SIG-M5 treated with dmso at 0.1 percent for 504 hours (cell line): ENCODE data around the gene NRIP1.
"Not testable (repeated sequence)": the region's sequence is repeated elsewhere in the genome, so short reads cannot be mapped to it uniquely, and the experiment has no call there.

Experiments
- DNase-seq: peaks from one replicate; lab custom pipeline; 2025; ENCODE audit not compliant: unreplicated experiment; lab: John Stamatoyannopoulos, UW

Gene NRIP1

DNA sequence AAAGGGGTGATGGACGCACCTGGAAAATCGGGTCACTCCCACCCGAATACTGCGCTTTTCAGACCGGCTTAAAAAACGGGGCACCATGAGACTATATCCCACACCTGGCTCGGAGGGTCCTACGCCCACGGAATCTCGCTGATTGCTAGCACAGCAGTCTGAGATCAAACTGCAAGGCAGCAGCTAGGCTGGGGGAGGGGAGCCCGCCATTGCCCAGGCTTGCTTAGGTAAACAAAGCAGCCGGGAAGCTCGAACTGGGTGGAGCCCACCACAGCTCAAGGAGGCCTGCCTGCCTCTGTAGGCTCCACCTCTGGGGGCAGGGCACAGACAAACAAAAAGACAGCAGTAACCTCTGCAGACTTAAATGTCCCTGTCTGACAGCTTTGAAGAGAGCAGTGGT lies 137.5 kb downstream of the NRIP1 start:
- not testable (repeated sequence) for DNase-seq

DNA sequence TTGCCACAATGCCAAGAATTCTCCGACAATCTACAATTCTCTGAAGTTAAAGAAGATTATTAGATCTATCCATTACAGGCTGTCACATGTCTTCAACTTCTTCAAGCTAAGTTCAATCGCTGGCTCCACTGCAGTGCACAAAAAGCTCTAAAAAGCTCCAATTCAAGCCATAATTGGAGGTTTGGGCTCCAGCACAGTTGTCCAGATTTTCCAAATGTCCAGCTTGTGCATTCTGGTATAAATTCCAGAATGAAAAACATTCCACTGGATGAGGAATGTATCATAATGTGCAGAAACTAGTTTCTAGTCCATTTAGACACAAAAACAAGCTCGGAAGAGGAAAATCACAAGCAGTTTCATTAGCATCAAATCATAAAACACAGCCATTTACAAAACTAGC lies 138.6 kb downstream of the NRIP1 start:
- DNase-seq: no peak

DNA sequence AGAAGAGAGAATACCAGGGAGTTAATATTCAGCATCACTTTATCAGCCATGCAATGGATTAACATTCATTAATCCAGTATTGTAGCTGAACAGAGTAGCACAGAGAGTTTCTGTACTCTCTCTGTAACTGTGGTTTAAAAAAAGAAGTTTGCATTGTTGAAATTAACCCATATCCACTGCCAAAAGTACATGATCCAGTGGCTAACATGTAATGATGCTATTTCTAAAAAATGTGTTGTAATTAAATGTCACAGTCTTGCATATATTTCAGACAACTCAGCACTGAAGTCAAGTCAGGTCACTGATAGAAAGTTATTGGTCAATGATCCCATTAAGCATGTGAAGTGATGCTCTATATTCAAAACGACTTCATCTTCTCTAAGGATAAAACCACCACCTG lies 141.3 kb downstream of the NRIP1 start:
- no peak for DNase-seq

DNA sequence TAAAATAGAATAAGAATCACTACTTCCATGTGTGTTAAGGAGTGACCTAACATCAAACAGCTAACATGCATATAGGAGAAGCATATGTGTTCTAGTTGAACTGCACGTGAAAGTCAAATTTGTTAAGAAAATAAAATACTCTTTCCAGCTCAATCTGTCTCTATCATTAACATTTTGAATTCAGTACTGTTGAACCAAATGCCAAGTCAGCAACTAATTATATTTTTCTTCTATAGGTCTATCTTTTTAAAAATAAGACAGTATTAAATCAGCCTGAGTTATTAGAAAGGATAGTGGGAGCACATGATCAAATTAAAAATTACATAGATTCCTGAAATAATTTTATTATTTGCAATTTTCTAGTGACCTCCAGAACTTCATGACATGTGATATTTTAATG lies 141.8 kb downstream of the NRIP1 start:
- no peak for DNase-seq

DNA sequence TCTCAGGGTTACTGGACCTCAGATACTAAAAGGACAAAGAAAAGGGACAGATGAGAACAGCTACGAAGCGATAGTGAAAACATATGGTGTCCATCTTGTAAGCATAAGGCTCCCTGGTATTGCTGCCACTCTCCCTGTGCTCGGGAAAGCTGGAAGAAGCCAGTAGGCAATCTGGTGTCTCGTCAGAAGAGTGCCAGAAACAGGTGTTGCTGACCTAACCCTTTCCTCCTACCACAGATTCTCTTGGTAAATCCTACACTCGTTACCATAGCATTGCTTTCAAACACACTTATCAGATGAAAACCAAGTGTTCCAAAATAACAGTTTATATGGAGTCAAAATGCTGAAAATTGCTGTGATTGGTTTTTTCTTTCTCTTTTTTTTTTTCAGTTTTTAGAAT lies 146.3 kb downstream of the NRIP1 start:
- DNase-seq: no peak

DNA sequence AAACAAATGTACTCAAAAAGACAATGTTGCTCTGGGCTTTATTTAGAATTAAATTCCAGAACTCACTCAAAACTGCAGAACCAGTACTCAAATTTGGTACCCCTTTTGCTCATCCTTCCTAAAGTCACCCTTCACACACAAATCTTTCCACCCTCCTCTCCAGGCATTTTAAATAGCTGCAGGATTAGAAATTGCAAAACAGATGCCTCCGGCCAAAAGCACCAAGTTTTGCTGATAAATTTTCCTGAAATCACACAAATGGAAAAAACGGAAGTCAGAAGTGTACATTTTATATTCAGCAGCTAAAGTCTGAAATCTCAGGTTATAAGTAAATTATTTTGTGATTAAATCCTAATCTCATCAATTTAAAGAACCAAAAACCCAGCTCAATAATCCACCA lies 147.0 kb downstream of the NRIP1 start:
- DNase-seq: no peak

DNA sequence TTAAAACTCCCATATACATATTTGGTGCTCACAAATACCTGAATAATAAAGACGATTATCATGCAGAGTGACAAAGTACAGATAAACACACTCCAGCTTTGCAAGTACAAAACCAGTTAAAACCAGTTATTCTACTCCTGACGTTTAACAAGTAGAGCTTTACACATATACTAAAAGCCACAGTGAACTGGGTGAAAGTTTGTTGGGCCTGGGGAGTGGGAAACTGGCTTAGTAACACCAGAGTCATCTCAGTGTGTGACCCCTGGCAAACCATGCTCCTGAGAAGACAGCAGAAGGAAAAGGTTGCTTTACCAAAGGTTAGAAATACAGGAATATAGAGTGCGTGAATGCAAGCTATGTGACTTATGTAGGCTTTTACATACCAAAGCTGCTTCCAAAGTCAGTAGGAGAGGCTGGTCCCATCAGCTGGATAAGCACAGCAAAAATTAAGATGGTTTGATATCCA lies 148.1 kb downstream of the NRIP1 start:
- DNase-seq: no peak

DNA sequence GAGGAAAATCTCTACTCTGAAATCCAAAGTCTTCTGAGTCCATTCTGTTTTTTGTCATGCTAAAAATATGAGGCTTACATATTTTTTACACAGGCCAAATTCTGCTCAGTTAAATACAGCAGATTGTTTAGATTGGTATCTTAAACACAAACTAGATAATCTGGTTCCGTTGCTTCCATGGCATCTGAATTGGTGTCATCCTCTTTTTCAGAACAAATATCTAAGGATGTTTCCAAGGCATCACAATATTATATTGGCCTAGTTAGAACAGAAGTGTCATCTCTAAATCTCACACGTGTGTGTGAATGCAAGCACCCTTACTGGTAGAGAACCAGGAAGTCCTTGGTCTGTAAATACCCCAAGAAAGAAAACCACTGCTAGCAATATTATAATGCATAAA lies 151.2 kb downstream of the NRIP1 start:
- no peak for DNase-seq

DNA sequence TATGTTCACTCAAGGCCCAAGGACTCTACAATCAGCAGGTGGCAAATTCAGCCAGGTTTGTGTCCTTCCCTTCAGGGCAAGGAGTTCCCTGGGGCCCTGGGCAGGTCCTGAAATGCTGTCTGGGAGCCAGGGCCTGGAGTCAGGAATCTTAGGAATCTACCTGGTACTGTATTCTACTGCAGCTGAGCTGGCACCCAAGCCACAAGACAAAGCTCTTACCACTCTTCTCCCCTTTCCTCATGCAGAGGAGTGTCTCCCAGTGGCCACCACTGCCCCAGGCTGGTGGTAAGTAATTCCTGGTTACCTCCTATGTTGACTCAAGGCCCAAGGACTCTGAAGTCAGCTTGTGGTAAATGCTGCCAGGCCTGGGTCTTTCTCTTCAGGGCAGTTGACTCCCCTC lies 153.4 kb downstream of the NRIP1 start:
- DNase-seq: no peak
